Kidney tubule cell (primary cell): ENCODE measurements around the gene ENO1.
"Not testable (repeated sequence)": the region's sequence is repeated elsewhere in the genome, so short reads cannot be mapped to it uniquely, and the experiment has no call there.

Experiments
- DNase-seq: peaks from one replicate; pipeline ENCODE4 v3.0.0-alpha.2; 2018; ENCODE audit warnings: low spot score

The ENO1 gene

DNA sequence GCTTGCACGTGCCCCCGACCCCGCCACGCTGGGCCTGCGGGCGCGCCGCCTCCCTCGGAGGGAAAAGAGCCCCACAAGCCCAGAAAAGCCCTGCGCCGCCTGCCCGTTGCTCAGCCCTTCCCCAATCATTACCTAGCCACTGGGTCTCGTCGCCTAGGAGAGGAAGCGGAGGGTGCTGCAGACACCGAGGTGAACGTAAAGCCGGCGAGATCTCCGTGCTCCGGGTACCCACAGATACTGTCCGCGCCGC is at the start of gene ENO1:
TSS of gene ENO1 (minus strand) at position 239 of the 250 bp plus-strand sequence. CDS start 3,778 bp downstream, outside the sequence.
- no peak for DNase-seq

DNA sequence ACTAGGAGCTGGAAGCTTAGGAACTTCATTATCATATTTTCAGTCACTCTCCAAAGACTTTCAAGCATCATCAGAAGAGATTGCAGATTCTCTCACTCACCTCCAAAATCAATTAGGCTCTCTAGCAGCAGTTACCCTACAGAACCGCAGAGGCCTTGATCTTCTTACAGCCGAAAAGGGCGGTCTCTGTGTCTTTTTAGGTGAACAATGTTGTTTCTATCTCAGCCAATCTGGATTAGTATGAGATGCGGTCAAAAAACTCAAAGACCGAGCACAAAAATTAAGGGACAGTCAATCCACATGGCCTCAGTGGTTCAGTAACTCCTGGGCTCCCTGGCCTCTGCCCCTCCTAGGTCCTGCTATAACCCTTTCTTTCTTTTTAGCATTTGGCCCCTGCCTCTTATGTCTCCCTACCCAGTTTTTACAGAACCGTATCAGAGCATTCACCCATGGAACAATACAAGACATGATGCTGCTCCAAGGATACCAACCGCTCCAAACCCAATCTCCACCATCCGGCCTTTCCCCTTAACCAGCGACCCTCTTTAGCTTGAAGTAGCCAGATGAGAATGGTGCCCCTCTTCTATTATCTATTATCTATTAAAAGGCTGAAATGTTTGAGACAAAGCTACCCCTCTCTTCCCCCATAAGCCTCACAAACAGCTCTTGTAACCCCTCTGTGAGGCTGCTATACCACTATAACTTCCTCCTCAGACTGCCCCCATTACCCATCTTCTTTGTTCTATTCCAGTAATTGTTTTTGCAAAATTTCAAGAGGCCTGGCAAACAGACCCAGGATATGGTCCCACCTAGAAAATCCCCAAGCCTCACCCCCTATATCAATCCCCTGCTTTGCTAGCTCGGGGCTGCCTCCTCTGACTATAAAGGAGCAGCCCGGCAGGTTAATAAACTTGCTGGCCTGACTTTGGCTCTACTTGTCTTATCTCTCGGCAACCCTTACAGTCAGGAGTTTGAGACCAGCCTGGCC is 48.5 kb upstream of the ENO1 start:
- no peak for DNase-seq

- DNase-seq = no peak
Observed at GRCh38 chr1:8925960-8926359, 47.5 kb upstream of the ENO1 start.

DNA sequence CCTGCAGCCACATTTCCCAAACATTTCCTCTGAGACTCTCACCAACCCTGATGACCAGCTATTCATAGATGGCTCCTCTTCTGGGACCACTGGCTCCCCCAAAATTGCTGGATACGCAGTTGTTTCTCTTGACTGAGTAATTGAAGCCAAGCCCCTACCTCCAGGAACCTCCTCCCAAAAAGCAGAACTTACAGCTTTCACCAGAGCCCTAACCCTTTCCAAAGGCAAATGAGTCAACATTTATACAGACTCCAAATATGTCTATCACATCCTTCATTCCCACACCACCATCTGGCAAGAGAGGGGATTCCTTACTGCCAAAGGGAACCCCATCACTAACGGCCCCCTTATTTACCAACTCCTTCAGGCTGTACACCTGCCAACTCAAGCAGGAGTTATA is 46.9 kb upstream of the ENO1 start:
- no peak for DNase-seq

- no peak for DNase-seq
Observed at GRCh38 chr1:8922962-8923361, 44.5 kb upstream of the ENO1 start.

- DNase-seq = not testable (repeated sequence)
Observed at GRCh38 chr1:8917536-8917935, 39.0 kb upstream of the ENO1 start.

GRCh38 chr1:8915446-8915845 is 37.0 kb upstream of the ENO1 start:
- DNase-seq = no peak

DNA sequence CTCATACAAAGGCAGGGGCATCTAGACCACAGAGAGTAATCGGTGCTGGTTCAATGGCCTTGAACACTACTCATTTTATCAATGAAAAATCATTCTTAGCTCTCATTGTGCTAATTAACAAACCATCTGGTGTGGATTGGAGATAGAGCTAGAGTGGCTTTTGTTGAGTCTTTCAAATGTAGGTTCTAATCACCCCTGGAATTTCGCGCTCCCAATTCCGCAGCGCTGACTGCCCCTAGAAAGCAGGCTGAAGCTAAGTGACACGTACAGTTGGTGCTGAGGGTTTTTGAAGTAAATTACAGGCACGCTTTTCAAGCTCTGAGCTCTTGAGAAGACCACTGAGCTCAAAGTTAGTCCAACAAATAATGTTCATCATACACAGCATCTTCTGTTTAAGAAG is 36.0 kb upstream of the ENO1 start:
- DNase-seq = no peak

DNA sequence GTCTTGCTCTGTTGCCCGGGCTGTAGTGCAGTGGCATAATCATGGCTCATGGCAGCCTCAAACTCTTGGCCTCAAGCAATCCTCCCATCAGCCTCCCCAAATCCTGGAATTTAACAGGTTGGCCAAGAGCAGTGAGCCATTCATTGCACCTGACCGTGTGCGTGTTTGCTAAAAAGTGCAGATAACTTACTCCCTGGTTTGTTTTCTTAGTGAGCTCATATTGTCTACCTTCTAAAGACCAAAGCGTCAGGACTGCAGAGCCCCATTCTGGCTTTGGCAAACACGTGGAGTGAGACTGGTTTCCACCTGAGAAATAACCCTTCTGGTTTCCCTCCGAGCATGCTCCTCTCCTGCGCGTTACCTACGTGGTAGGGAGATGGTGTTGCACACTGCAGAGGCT is 35.0 kb upstream of the ENO1 start:
- DNase-seq = peak; percentile 62

DNA sequence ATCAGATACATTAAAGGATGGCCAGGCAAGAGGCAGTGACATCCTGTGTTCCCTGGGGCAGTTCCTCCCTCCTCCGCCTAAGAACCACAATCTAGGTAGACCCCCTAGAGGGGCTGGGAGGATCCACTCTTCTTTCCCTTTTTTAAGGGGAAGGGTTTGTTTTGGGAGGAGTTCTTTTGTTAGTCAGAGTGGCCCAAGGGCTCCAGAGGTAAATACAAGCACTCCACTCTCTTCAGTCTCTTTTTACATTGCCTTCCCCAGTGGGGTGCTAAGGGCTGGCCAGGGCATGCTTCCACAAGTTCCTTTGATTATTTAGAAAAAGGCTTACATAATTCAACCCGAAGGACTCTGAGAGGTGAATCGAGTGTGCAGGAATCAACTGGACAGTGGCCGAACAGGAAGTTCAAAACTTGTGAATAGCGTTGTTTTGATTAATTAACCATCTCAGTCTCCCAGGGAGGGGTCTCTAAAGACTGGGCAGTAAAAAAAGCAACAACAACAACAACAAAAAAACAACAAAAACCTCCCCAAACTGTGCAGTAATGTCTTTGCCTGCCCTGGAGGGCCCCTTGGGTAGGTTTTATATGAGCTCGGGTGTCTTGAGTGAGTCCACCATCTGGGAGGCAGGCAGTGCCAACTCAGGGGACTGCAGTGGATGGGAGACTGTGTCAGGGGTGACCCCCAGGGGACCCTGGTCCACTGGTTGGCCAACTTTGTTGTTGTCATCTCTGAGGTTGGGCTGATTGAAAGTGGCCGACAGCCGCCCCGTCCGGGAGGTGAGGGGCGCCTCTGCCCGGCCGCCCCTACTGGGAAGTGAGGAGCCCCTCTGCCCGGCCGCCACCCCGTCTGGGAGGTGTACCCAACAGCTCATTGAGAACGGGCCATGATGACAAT is 33.2 kb upstream of the ENO1 start:
- no peak for DNase-seq

GRCh38 chr1:8910914-8911313 is 32.4 kb upstream of the ENO1 start:
- peak; percentile 57 for DNase-seq

- no peak for DNase-seq
Observed at GRCh38 chr1:8910331-8910730, 31.8 kb upstream of the ENO1 start.

GRCh38 chr1:8908388-8909151 is 30.1 kb upstream of the ENO1 start:
- peak; percentile 27 for DNase-seq

DNA sequence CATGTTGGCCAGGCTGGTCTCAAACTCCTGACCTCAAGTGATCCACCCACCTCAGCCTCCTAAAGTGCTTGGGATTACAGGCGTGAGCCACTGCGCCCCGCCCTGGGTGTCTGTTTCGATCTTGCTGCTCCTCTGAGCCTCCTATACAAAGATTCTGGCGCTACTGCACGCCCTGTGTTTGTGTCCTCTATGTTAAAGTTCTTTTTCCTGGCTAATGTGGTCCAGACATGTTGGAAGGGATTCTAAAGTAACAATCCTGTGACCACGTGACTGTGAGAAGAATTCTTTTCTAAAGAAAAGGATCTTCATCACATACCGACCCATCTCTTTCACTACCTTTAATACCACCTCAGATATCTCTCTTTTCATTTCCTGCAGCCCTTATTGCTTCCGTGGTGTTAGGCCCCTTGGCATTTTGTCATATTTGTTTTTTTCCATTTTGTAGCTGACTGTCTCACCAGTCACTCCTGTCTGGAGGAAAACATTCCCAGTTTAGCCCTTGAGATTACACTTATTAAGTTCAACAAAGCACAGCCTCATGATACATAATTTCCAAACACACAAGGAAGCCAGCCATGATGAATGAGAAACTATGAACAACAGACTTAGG is 27.2 kb upstream of the ENO1 start:
- no peak for DNase-seq

- DNase-seq = peak; percentile 96
Observed at GRCh38 chr1:8903908-8904650, 25.6 kb upstream of the ENO1 start.

DNA sequence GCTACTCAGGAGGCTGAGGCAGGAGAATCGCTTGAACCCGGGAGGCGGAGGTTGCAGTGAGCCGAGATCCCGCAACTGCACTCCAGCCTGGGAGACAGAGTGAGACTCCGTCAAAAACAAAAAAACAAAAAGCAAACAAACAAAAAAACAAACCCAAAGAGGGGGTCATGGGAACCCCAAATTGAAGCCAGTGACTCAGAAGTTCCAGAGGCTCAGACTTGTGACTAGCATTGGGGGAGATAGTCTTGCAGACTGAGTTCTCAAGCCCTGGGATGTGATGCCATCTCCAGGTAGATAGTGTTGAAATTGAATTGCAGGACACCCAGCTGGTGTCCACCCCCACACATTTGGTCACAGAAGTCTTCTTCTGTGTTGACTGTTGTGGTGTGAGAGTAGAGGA is 24.9 kb upstream of the ENO1 start:
- no peak for DNase-seq

- peak; percentile 70 for DNase-seq
Observed at GRCh38 chr1:8902765-8903164, 24.3 kb upstream of the ENO1 start.

DNA sequence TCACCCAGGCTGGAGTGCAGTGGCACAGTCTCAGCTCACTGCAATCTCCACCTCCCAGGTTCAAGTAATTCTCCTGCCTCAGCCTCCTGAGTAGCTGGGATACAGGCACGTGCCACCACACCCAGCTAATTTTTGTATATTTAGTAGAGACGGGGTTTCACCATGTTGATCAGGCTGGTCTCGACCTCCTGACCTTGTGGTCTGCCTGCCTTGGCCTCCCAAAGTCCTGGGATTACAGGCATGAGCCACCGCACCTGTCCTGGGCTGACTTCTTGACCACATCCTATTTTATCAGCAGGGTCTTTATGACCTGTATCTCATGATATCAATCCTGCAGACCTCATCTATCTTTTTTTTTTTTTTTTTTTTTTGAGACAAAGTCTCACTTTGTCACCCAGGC is 22.2 kb upstream of the ENO1 start:
- DNase-seq = not testable (repeated sequence)

DNA sequence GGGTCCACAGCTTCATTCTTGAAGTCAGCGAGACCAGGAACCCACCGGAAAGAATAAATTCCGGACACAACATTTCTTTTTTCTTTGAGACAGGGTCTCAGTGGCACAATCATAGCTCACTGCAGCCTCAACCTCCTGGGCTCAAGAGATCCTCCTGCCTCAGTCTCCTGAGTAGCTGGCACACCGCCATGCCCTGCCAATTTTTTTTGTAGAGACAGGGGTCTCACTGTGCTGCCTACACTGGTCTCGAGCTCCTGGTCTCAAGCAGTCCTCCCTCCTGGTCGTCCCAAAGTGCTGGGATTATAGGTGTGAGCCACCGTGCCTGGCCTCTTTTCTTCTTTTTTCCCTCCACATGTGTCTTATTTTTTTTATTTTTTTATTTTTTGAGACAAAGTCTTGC is 20.6 kb upstream of the ENO1 start:
- no peak for DNase-seq

DNA sequence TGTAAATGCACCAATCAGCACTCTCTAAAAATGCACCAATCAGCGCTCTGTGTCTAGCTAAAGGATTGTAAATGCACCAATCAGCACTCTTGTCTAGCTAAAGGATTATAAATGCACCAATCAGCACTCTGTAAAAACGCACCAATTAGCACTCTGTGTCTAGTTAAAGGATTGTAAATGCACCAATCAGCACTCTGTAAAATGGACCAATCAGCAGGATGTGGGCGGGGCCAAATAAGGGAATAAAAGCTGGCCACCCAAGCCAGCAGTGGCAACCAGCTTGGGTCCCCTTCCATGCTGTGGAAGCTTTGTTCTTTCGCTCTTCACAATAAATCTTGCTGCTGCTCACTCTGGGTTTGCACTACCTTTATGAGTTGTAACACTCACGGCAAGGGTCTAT is 19.9 kb upstream of the ENO1 start:
- DNase-seq = not testable (repeated sequence)

DNA sequence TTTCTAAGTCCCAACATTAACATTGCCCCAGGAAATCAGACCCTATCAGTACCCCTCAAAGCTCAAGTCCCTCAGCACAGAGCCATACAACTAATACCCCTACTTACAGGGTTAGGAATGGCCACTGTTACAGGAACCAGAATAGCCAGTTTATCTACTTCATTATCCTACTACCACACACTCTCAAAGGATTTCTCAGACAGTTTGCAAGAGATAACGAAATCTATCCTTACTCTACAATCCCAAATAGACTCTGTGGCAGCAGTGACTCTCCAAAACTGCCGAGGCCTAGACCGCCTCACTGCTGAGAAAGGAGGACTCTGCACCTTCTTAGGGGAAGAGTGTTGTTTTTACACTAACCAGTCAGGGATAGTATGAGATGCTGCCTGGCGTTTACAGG is 19.0 kb upstream of the ENO1 start:
- DNase-seq = not testable (repeated sequence)
